GM19438 (cell line): Measurements from ENCODE around the gene EPHA2.

Experiments used
- ATAC-seq: cut with Tn5 transposase; IDR thresholded peaks from one replicate; pipeline ENCODE4 v1.9.1; 2021; ENCODE audit warnings: low read depth; ENCODE audit not compliant: unreplicated experiment

Gene EPHA2

DNA sequence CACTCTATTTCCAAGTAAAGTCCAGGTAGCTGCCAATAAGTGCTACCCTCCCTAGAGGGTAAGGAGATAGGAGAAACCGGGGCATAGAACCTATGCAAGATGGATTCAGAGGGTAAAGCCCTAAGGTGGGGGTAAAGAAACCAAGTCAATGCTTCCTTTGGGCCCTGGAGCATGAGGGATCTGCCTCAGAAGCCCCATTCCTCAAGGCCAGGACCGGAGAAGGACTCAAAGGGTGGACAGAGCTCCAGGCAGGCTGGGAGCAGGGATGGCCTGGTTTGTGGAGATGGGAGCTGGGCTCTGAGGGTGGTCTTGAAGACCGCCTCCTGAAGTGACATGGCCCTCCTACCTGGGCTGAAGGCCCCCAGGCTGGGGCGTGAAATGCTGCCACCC is 3.9 kb downstream of the EPHA2 start:
- no peak for ATAC-seq

DNA sequence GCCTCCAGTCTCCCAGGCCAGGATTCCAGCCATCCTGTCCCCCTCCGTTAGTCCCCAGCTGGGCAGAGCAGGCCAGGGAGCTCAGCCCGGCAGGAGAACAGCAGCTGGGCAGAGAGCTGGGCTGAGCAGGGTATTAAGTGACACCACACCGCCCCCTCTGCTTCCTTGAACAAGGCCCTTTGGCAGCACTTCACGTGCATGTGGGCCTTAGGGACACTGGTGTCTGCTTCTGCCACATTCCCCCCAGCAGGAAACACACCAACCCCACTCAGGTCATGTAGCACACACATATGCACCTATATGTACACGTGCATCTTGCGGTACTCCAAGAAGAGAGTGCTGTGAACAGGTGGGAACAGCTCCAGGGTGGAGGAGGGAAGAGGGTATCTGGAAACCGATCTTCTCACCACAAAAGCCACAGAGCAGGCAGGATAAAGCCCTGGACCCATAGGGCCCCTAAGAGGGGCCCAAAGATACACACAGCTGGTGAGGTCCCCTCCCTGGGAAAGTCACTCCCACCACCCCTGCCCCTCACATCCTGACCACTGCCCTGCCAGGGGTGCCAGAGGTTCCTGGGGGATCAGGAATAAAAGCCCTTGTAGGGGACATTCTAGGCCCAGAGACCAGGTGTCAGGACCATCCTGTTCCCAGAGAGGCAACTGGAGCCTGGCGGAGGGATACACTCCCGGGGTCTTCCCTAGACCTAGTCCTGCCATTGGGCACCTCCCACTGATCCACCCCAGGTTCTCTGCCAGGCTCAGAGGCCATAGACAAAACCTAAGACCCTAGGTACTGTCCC is 4.5 kb downstream of the EPHA2 start:
- ATAC-seq, result no peak

DNA sequence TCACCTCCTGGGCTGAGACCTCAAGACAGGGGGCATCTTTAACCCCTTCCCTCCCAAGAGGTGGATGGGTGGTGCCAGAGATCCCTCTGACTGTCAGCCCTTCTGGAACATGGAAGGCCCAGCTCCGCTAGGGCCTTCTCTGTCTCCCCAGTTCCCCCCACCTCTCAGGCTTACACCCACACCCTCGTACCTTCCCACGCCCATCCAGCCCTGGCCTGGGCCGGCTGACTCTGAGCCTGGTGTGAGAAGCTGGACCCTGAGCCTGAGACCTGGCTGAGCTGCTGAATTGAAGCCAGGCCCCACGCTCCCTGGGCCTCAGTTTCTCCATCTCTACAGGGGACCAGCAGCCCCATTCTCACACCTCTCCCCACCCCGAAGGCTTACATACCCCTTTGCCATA is 5.4 kb downstream of the EPHA2 start:
- no peak for ATAC-seq

DNA sequence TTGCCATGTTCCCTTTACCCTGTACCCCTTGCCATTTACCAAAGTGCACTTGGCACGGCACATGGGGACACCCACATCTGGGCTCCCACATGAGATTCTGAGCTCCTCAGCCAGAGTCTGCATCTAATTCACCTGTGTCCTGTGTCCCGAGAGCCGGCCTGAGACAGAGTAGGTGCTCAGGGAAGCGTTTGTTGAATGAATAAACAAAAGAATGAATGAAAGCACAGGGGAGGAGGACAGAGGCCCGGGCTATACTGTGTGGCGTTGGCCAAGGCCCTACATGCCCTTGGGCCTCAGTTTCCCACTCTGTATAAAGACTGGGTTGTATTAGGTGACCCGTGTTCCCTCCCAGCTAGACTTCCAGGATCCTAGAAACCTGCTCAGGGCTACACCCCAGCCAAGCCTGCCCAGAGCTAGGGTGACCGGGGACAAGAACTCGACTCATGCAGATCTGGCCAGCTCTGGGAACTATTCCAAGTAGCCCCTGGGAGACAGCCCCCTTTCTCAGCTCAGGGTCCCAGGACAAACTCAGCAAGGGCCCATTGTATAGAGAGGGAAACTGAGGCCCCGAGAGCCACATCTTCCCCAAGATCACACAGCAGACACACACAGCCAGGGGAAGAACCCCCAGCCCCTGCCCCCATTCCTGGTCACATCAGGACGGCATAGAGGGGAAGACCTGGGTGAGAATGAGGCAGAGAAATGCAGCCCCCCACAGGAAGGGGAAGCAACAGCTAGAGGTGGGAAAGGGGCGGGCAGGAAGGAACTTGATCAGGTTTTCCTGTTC is 6.0 kb downstream of the EPHA2 start:
- no peak for ATAC-seq

GRCh38 chr1:16149146-16149545 is 6.7 kb downstream of the EPHA2 start:
- no peak for ATAC-seq

GRCh38 chr1:16148329-16149092 is 7.4 kb downstream of the EPHA2 start:
- ATAC-seq, result no peak

DNA sequence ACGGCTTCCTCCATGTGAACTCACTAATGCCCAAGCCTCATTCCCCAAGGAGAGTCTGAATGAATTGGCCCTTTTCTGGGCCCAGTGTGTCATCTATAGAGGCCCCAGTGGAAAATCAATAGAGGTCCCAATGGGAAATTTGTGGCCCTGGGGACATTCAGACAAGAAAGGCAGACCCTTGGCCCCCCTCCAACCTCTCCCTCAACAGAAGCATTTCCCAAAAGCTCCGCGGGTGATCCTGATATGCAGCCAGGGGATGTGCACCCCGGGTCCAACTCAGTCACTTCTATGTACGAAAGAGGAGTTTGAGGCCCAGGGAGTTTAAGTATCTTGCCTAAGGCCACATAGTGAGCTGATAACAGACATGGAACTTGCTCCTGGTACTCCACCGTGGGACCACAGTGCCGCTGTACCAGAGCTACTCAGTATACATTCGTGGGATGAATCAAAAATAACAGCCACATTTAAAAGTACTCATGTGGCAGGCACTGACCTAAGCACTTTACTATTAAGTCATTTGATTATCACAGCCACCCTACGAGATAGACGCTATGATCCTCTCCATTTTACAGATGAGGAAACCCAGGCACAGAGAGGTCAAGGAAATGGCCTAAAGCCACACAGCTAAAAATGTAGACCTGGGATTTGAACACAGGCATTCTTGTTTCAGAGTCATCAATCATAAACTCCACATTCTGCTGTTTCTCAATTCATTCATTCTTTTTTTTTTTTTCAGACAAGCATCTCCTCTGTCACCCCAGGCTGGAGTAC is 8.5 kb downstream of the EPHA2 start:
- no peak for ATAC-seq

GRCh38 chr1:16146279-16147155 is 9.4 kb downstream of the EPHA2 start:
- no peak for ATAC-seq

DNA sequence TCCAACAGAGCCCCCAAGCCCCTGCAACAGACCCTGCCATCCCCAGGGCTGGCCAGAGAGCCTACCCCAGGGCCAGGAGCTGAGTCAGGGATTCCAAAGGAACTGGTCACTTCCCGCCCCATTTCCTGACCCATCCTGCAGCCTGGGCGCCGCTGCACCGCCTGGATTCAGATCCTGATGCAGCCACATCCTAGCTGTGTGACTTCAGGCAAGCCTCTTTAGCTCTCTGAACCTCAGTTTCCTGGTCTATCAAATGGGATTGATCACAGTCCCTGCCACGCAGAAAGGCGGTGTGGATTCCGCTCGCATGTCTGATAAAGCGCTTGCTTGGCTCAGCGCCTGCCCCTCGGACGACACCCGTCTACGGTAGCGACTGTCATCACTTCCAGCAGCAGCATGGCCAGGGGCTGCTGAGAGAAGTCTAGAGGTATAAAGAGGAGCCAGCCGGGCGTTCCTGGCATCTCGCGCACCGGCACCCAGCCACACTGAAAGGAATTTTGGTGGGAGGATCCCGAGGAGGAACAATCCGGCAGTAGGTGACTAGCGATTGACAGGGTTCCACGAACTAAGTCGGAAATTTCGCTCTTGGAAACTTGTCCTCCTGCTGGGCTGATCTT is 10.1 kb downstream of the EPHA2 start:
- no peak for ATAC-seq

DNA sequence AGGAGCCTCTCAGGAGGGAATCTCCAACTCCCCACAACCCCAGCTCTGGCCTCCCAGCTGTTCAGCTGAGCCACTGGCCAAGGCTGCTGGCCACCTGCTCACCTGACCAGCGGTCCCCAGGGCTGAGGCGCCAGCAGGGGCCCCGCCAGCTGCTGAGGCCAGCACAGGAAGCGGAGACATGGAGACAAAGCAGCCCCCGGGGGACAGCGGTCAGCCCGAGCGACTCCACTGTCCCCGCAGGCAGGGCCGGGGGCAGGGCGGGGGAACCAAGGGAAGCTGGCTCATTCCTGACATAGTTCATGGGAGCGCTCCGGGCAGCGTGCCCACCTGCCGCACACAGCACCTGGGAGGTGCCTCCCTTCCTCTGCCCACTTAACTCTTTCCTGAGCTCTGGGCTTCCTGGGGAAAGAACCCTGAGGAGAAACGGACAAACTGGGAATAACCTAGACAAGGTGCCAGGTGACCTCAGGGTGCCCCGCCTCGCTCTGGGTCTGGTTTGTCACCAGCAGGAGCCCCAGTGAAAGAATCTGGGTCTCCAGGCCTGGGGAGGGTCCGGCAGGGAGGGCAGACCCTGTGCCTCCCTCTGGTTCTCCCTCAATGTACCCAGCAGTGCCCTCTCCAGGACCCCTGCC is 10.7 kb downstream of the EPHA2 start:
- no peak for ATAC-seq

DNA sequence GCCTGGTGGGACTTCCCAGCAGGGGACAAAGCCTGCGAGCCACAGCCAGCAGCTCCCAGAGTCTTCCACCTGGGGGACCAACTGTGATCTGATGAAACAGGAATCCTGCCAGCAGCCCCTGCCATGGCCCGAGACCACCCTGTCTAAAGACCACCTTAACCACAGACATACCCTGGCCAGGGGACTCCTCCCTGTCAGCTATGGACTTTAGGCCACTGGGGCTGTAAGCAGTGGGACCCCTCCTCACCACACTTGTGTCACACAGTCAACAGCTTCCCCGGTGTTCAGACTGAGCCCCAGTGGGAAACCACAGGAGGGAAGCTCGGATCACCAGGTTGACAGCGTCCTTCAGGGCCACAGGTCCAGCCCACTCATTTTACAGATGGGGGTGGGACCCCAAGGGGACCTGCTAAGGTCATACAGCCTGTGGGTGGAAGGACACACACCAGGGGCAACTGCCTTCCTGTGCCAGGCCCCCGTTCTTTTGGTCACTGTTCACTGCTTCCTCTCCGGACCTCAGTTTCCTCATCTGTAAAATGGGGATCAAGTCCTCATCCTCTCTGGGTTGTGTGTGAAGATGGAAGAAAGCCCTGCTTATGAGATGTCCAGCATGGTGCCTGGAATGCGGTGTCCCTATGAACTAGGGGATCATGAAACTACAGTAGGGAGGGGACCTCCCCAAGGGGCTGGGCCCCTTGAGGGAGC is 11.4 kb downstream of the EPHA2 start:
- no peak for ATAC-seq

GRCh38 chr1:16143566-16144324 is 12.1 kb downstream of the EPHA2 start:
- no peak for ATAC-seq

DNA sequence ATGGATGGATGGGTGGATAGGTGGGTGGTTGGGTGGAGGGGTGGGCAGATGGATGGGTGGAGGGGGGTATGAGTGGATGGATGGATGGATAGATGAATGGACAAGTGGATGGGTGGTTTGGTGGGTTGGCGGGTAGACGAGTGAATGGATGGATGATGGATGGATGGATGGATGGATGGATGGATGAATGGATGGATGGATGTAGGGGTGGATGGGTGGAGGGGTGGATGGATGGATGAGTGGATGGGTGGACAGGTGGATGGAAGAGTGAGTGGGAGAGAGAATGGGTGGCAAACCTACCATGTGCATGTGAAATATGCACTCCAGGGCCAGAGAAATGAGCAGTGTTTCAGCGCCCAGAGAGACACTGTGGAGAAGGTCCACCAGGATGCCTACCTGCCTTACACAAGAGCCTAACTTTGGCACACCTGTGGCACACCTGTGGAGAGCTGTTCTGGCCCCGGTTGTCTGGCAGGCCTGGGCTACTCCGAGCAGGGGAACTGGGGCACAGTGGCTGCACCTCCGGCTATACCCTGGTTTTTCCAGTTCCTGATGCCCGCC is 12.8 kb downstream of the EPHA2 start:
- no peak for ATAC-seq

DNA sequence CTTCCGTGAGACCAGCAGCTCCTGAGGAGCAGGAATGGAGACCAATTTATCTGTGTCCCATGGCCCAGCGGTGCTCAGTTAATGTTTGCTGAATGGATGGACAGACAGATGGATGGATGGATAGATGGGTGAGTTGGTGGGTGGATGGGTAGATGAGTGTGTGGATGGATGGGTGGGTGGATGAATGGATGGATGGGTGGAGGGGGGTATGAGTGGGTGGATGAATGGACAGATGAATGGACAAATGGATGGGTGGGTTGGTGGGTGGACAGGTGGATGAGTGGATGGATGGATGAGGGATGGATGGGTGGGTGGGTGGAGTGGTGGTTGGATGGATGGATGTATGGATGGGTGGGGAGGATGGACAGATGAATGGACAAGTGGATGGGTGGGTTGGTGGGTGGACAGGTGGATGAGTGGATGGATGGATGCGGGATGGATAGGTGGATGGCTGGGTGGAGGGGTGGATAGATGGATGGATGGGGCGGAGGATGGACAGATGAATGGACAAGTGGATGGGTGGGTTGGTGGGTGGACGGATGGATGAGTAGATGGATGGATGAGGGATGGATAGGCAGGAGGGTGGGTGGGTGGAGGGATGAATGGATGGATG is 13.4 kb downstream of the EPHA2 start:
- ATAC-seq, result no peak

DNA sequence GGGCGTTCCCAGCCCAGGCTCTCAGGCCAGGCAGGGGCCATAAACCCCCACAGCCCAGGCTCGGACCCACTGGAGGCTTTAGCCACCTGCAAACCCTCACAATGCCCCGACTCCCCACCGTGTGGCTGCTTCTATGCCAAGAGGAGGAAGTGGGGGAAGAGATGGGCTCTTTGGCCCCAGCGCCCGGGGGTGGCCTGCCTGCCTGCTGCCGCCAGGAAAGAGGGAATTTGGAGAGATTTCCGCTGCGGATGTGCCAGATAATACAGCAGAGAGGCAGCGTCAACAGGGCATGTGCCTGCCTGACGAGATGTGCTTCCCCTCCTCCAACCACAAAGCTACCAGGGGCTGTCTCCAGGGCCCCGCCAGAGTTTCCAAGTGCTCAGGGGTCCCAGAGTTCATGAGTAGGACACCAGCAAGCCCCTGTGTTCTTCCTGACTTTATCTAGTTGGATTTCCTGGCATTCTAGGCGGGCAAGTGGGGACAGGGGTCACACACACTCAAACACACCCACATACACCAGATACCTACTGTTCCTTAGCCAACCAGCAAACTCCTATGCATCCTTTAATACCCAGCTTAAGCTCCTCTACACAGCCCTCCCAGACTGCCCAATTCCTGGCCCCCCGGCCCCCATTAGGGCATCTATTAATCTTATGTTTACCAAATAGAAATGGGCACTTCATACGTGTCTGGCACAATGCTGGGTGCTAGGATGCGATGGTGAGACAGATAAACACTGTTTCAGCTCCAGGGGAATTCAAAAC is 14.1 kb downstream of the EPHA2 start:
- ATAC-seq, result no peak

- no peak for ATAC-seq
Observed at GRCh38 chr1:16140068-16140596, 15.7 kb downstream of the EPHA2 start.
